ENCODE results near the gene ARL6IP5. TPM values are rescaled to one million over a fixed set of nuclear protein-coding genes. Genes with fewer than 3 reads are reported as not detected.

ARL6IP5 gene
- total RNA-seq, 1 experiment from 2014 or later, result 20.9 TPM

- H3K27me3 ChIP-seq (ENCODE audit: control insufficient read depth, insufficient read depth, low read length), result no peaks in the 10 kb centered on the region
- no peak for DNase-seq
- no peaks in the 10 kb centered on the region for H3K36me3 ChIP-seq (replicated peaks; ENCODE audit: control insufficient read depth, insufficient read depth, low read length)
- no peak overlapping the region for H3K4me3 ChIP-seq (ENCODE audit: insufficient read depth, low read depth, low read length)
Measured at GRCh38 chr3:69118555-69118954, 33.8 kb downstream of the ARL6IP5 start.

- no peak overlapping the region for H3K4me3 ChIP-seq (ENCODE audit: insufficient read depth, low read depth, low read length)
Measured at GRCh38 chr3:69119138-69119537, 34.4 kb downstream of the ARL6IP5 start.

GRCh38 chr3:69119681-69120080, 34.9 kb downstream of the ARL6IP5 start:
- no peak for DNase-seq
- Histone ChIP-seq H3K4me3 (ENCODE audit: insufficient read depth, low read depth, low read length) (no peak overlapping the region), H3K27me3 (ENCODE audit: control insufficient read depth, insufficient read depth, low read length) (no peaks in the 10 kb centered on the region), H3K36me3 (replicated peaks; ENCODE audit: control insufficient read depth, insufficient read depth, low read length) (no peaks in the 10 kb centered on the region)

More at GRCh38 chr3:69119138-69119537, 34.4 kb downstream of the ARL6IP5 start:
- no peaks in the 10 kb centered on the region for H3K27me3 ChIP-seq (ENCODE audit: control insufficient read depth, insufficient read depth, low read length)
- no peak for DNase-seq
- H3K36me3 ChIP-seq (replicated peaks; ENCODE audit: control insufficient read depth, insufficient read depth, low read length), result no peaks in the 10 kb centered on the region

- no peaks in the 10 kb centered on the region for H3K36me3 ChIP-seq (replicated peaks; ENCODE audit: control insufficient read depth, insufficient read depth, low read length)
- H3K27me3 ChIP-seq (ENCODE audit: control insufficient read depth, insufficient read depth, low read length), result no peaks in the 10 kb centered on the region
- peak; percentile 44 for DNase-seq
- H3K4me3 ChIP-seq (ENCODE audit: insufficient read depth, low read depth, low read length), result no peak overlapping the region
Measured at GRCh38 chr3:69120879-69121464, 36.2 kb downstream of the ARL6IP5 start.

- Histone ChIP-seq H3K27me3 (ENCODE audit: control insufficient read depth, insufficient read depth, low read length) (no peaks in the 10 kb centered on the region), H3K36me3 (replicated peaks; ENCODE audit: control insufficient read depth, insufficient read depth, low read length) (no peaks in the 10 kb centered on the region), H3K4me3 (ENCODE audit: insufficient read depth, low read depth, low read length) (no peak overlapping the region)
- no peak for DNase-seq
Measured at GRCh38 chr3:69121513-69121912, 36.8 kb downstream of the ARL6IP5 start.

GRCh38 chr3:69121950-69122349, 37.2 kb downstream of the ARL6IP5 start:
- DNase-seq, result no peak
- no peak overlapping the region for H3K4me3 ChIP-seq (ENCODE audit: insufficient read depth, low read depth, low read length)
- no peaks in the 10 kb centered on the region for H3K36me3 ChIP-seq (replicated peaks; ENCODE audit: control insufficient read depth, insufficient read depth, low read length)
- no peaks in the 10 kb centered on the region for H3K27me3 ChIP-seq (ENCODE audit: control insufficient read depth, insufficient read depth, low read length)

- H3K27me3 ChIP-seq (ENCODE audit: control insufficient read depth, insufficient read depth, low read length), result no peaks in the 10 kb centered on the region
- DNase-seq, result no peak
- no peak within 1 kb of the TSS for H3K4me3 ChIP-seq (ENCODE audit: insufficient read depth, low read depth, low read length)
- no peaks in the 10 kb centered on the region for H3K36me3 ChIP-seq (replicated peaks; ENCODE audit: control insufficient read depth, insufficient read depth, low read length)
Measured at GRCh38 chr3:69122403-69122802, 37.7 kb downstream of the ARL6IP5 start, which contains the start of gene LMOD3. LMOD3 (minus strand) TSS chr3:69122595; CDS start chr3:69122386, 209 bp downstream.

- no peaks in the 10 kb centered on the region for H3K27me3 ChIP-seq (ENCODE audit: control insufficient read depth, insufficient read depth, low read length)
- H3K36me3 ChIP-seq (replicated peaks; ENCODE audit: control insufficient read depth, insufficient read depth, low read length), result no peaks in the 10 kb centered on the region
- no peak overlapping the region for H3K4me3 ChIP-seq (ENCODE audit: insufficient read depth, low read depth, low read length)
- no peak for DNase-seq
Measured at GRCh38 chr3:69126216-69126615, 41.5 kb downstream of the ARL6IP5 start.

- Histone ChIP-seq H3K36me3 (replicated peaks; ENCODE audit: control insufficient read depth, insufficient read depth, low read length) (no peaks in the 10 kb centered on the region), H3K4me3 (ENCODE audit: insufficient read depth, low read depth, low read length) (no peak overlapping the region), H3K27me3 (ENCODE audit: control insufficient read depth, insufficient read depth, low read length) (no peaks in the 10 kb centered on the region)
- no peak for DNase-seq
Measured at GRCh38 chr3:69126999-69127398, 42.3 kb downstream of the ARL6IP5 start.

- no peaks in the 10 kb centered on the region for H3K27me3 ChIP-seq (ENCODE audit: control insufficient read depth, insufficient read depth, low read length)
- no peak for DNase-seq
- no peaks in the 10 kb centered on the region for H3K36me3 ChIP-seq (replicated peaks; ENCODE audit: control insufficient read depth, insufficient read depth, low read length)
- H3K4me3 ChIP-seq (ENCODE audit: insufficient read depth, low read depth, low read length), result no peak overlapping the region
Measured at GRCh38 chr3:69128509-69128908, 43.8 kb downstream of the ARL6IP5 start.

- no peak overlapping the region for H3K4me3 ChIP-seq (ENCODE audit: insufficient read depth, low read depth, low read length)
- no peak for DNase-seq
- no peaks in the 10 kb centered on the region for H3K27me3 ChIP-seq (ENCODE audit: control insufficient read depth, insufficient read depth, low read length)
- H3K36me3 ChIP-seq (replicated peaks; ENCODE audit: control insufficient read depth, insufficient read depth, low read length), result no peaks in the 10 kb centered on the region
Measured at GRCh38 chr3:69129531-69129930, 44.8 kb downstream of the ARL6IP5 start.

- no peaks in the 10 kb centered on the region for H3K36me3 ChIP-seq (replicated peaks; ENCODE audit: control insufficient read depth, insufficient read depth, low read length)
- no peak overlapping the region for H3K4me3 ChIP-seq (ENCODE audit: insufficient read depth, low read depth, low read length)
- no peak for DNase-seq
- H3K27me3 ChIP-seq (ENCODE audit: control insufficient read depth, insufficient read depth, low read length), result no peaks in the 10 kb centered on the region
Measured at GRCh38 chr3:69130689-69131088, 46.0 kb downstream of the ARL6IP5 start.

GRCh38 chr3:69137005-69137404, 52.3 kb downstream of the ARL6IP5 start:
- no peak overlapping the region for H3K4me3 ChIP-seq (ENCODE audit: insufficient read depth, low read depth, low read length)
- no peaks in the 10 kb centered on the region for H3K36me3 ChIP-seq (replicated peaks; ENCODE audit: control insufficient read depth, insufficient read depth, low read length)
- H3K27me3 ChIP-seq (ENCODE audit: control insufficient read depth, insufficient read depth, low read length), result peaks cover 8% of the 10 kb centered on the region; the same call in 1 of the 2 replicates
- no peak for DNase-seq

- Histone ChIP-seq H3K36me3 (replicated peaks; ENCODE audit: control insufficient read depth, insufficient read depth, low read length) (no peaks in the 10 kb centered on the region), H3K4me3 (ENCODE audit: insufficient read depth, low read depth, low read length) (no peak overlapping the region), H3K27me3 (ENCODE audit: control insufficient read depth, insufficient read depth, low read length) (peaks cover 10% of the 10 kb centered on the region; the same call in 1 of the 2 replicates)
- no peak for DNase-seq
Measured at GRCh38 chr3:69137412-69137811, 52.7 kb downstream of the ARL6IP5 start.

- no peak overlapping the region for H3K4me3 ChIP-seq (ENCODE audit: insufficient read depth, low read depth, low read length)
- DNase-seq, result no peak
- H3K27me3 ChIP-seq (ENCODE audit: control insufficient read depth, insufficient read depth, low read length), result peaks cover 21% of the 10 kb centered on the region
- H3K36me3 ChIP-seq (replicated peaks; ENCODE audit: control insufficient read depth, insufficient read depth, low read length), result no peaks in the 10 kb centered on the region
Measured at GRCh38 chr3:69141313-69141712, 56.6 kb downstream of the ARL6IP5 start.

- H3K4me3 ChIP-seq (ENCODE audit: insufficient read depth, low read depth, low read length), result no peak overlapping the region
- peaks cover 21% of the 10 kb centered on the region for H3K27me3 ChIP-seq (ENCODE audit: control insufficient read depth, insufficient read depth, low read length)
- DNase-seq, result no peak
- H3K36me3 ChIP-seq (replicated peaks; ENCODE audit: control insufficient read depth, insufficient read depth, low read length), result no peaks in the 10 kb centered on the region
Measured at GRCh38 chr3:69142090-69142489, 57.4 kb downstream of the ARL6IP5 start.

Data from H7 (cell line).